ENCODE results near the gene MMAA. TPM values are rescaled to one million over a fixed set of nuclear protein-coding genes. Genes with fewer than 3 reads are reported as not detected.
"Not testable (repeated sequence)": the region's sequence is repeated elsewhere in the genome, so short reads cannot be mapped to it uniquely, and the experiment has no call there.

MMAA gene
- total and polyA plus RNA-seq, 4 donors, result 6.5 to 14.0 (median 8.9) TPM

- H3K4me1 ChIP-seq (ENCODE audit: control insufficient read depth in 5 of 5, insufficient read depth in 5 of 5, low read length in 5 of 5), result peaks cover 0 to 11% (median 3%) of the 10 kb centered on the region in 5 donors
- no peak overlapping the region for H3K4me3 ChIP-seq
- no peaks in the 10 kb centered on the region for H3K36me3 ChIP-seq (ENCODE audit: control insufficient read depth in 4 of 4, insufficient read depth in 4 of 4, low read length in 4 of 4)
- WGBS, 2 donors, result 90 to 100% methylated on average over 1 of the region's 1 CpG
- H3K27ac ChIP-seq (ENCODE audit: low read depth in 1 of 2, low read length in 1 of 2), result no peak overlapping the region
- no peak overlapping the region for H3K9ac ChIP-seq (ENCODE audit: insufficient read depth in 1 of 2, low read length in 2 of 2)
- ATAC-seq (ENCODE audit: insufficient read depth, low FRiP score) (no peak), DNase-seq (no peak)
- H3K27me3 ChIP-seq (ENCODE audit: control insufficient read depth in 3 of 3, insufficient read depth in 3 of 3, low read length in 2 of 3), result no peaks in the 10 kb centered on the region
- H3K9me3 ChIP-seq (ENCODE audit: control insufficient read depth in 4 of 4, insufficient read depth in 3 of 4, low read length in 3 of 4), result no peaks in the 10 kb centered on the region
- no peak for TF ChIP-seq CTCF (IDR thresholded peaks at IDR 0.05; ENCODE audit: control extremely low read depth, extremely low read depth)
Measured at GRCh38 chr4:145681956-145682355, 62.8 kb downstream of the MMAA start.

GRCh38 chr4:145686991-145687390 is 67.8 kb downstream of the MMAA start:
- Histone ChIP-seq H3K4me1 (ENCODE audit: control insufficient read depth in 5 of 5, insufficient read depth in 5 of 5, low read length in 5 of 5) (no peaks in the 10 kb centered on the region), H3K27me3 (ENCODE audit: control insufficient read depth in 3 of 3, insufficient read depth in 3 of 3, low read length in 2 of 3) (no peaks in the 10 kb centered on the region), H3K9ac (ENCODE audit: insufficient read depth in 1 of 2, low read length in 2 of 2) (no peak overlapping the region), H3K4me3 (no peak overlapping the region), H3K36me3 (ENCODE audit: control insufficient read depth in 4 of 4, insufficient read depth in 4 of 4, low read length in 4 of 4) (no peaks in the 10 kb centered on the region), H3K9me3 (ENCODE audit: control insufficient read depth in 4 of 4, insufficient read depth in 3 of 4, low read length in 3 of 4) (no peaks in the 10 kb centered on the region), H3K27ac (ENCODE audit: low read depth in 1 of 2, low read length in 1 of 2) (no peak overlapping the region)
- ATAC-seq (ENCODE audit: insufficient read depth, low FRiP score), result no peak
- DNase-seq, result no peak
- TF ChIP-seq CTCF (IDR thresholded peaks at IDR 0.05; ENCODE audit: control extremely low read depth, extremely low read depth), result no peak
- 32 to 69% methylated on average over 2 of the region's 2 CpGs for WGBS, 2 donors

DNA sequence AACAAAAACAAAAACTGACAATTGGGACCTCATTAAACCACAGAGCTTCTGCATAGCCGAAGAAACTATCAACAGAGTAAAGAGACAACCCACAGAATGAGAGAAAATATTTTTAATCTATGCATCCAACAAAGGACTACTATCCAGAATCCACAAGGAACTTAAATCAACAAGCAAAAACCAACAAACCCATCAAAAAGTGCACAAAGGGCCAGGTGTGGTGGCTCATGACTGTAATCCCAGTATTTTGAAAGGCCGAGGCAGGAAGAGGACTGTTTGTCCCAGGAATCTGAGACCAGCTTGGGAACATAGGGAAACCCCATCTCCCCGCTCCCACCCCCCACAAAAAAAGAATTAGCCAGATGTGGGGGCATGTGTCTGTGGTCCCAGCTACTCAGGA is 71.4 kb downstream of the MMAA start:
- H3K36me3 ChIP-seq (ENCODE audit: control insufficient read depth in 4 of 4, insufficient read depth in 4 of 4, low read length in 4 of 4), result no peaks in the 10 kb centered on the region
- DNase-seq (no peak), ATAC-seq (ENCODE audit: insufficient read depth, low FRiP score) (no peak)
- no peak overlapping the region for H3K4me3 ChIP-seq
- no peak for TF ChIP-seq CTCF (IDR thresholded peaks at IDR 0.05; ENCODE audit: control extremely low read depth, extremely low read depth)
- H3K4me1 ChIP-seq (ENCODE audit: control insufficient read depth in 5 of 5, insufficient read depth in 5 of 5, low read length in 5 of 5), result no peaks in the 10 kb centered on the region
- H3K9ac ChIP-seq (ENCODE audit: insufficient read depth in 1 of 2, low read length in 2 of 2), result no peak overlapping the region
- no peaks in the 10 kb centered on the region for H3K9me3 ChIP-seq (ENCODE audit: control insufficient read depth in 4 of 4, insufficient read depth in 3 of 4, low read length in 3 of 4)
- no peak overlapping the region for H3K27ac ChIP-seq (ENCODE audit: low read depth in 1 of 2, low read length in 1 of 2)
- no peaks in the 10 kb centered on the region for H3K27me3 ChIP-seq (ENCODE audit: control insufficient read depth in 3 of 3, insufficient read depth in 3 of 3, low read length in 2 of 3)
- 92 to 94% methylated on average over 3 of the region's 3 CpGs for WGBS, 2 donors

DNA sequence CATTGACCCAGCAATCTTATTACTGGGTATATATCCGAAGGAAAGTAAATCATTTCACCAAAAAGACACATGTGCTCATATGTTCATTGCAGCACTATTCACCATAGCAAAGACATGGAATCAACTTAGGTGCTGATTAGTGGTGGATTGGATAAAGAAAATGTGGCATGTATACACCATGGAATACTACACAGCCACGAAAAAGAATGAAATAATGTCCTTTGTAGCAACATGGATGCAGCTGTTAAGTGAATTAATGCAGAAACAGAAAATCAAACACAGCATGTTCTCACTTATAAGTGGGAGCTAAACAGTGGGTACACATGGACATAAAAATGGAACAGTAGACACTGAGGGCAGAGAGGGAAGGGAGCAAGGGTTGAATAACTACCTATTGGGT is 72.2 kb downstream of the MMAA start:
- H3K4me1 ChIP-seq (ENCODE audit: control insufficient read depth in 5 of 5, insufficient read depth in 5 of 5, low read length in 5 of 5); H3K27me3 ChIP-seq (ENCODE audit: control insufficient read depth in 3 of 3, insufficient read depth in 3 of 3, low read length in 2 of 3); H3K4me3 ChIP-seq; H3K9ac ChIP-seq (ENCODE audit: insufficient read depth in 1 of 2, low read length in 2 of 2); H3K36me3 ChIP-seq (ENCODE audit: control insufficient read depth in 4 of 4, insufficient read depth in 4 of 4, low read length in 4 of 4); H3K27ac ChIP-seq (ENCODE audit: low read depth in 1 of 2, low read length in 1 of 2); DNase-seq; ATAC-seq (ENCODE audit: insufficient read depth, low FRiP score); H3K9me3 ChIP-seq (ENCODE audit: control insufficient read depth in 4 of 4, insufficient read depth in 3 of 4, low read length in 3 of 4): not testable (repeated sequence)
- WGBS, 2 donors, result 90 to 93% methylated on average over 2 of the region's 2 CpGs

All from lung (tissue), 12 donors.